Activated effector memory CD4-positive, alpha-beta T cell treated with Interleukin-2 at 50 U/mL for 16 hours (primary cell): Measurements from ENCODE around the gene TMEM255B.

Source experiments
- DNase-seq: peaks from one replicate; pipeline ENCODE4 v3.0.0-alpha.2; 2020

TMEM255B gene

DNA sequence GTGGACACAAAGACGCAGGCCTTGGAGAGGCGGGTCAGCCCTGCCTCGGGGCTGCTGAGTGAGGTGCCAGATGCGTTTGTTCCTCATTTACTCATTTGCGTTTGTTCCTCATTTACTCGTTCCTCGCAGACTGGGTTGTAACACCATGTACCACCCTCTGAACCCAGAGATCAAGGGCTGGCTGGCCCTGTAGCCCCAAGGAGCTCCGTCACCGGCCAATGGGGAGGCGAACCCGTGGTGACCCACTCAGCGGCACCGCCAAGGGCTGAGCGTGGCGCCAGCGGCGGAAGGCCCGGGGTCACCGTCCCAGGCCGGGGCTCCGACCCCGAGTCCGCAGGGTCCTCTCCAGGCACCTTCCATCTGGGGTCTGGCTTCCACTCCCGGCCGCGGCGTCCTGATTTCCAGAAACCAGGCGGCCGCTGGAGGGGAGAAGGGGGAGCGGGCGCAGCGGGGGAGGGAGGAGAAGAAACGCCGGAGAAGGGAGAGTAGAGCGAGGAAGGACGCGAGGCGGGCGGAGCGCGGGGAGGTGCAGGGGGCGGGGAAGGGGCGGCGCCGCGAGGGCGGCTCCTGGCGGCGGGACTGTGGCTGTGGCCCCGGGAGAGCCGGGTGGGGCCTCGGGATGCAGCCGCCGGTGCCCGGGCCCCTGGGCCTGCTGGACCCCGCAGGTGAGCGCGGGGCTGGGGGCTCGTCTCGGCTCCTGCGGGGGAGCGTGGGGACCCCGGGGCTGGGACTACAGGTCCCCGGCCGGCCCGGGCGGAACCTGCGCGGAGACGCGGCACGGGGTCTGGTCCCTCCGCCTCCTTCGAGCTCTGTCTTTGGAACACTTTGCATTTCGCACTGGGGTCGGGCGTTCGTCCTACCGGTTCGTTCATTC lies at the start of gene TMEM255B:
TSS of gene TMEM255B (plus strand) at position 576 of the 874 bp plus-strand sequence. CDS start at position 620, 44 bp downstream.
- peak; percentile 72 for DNase-seq

DNA sequence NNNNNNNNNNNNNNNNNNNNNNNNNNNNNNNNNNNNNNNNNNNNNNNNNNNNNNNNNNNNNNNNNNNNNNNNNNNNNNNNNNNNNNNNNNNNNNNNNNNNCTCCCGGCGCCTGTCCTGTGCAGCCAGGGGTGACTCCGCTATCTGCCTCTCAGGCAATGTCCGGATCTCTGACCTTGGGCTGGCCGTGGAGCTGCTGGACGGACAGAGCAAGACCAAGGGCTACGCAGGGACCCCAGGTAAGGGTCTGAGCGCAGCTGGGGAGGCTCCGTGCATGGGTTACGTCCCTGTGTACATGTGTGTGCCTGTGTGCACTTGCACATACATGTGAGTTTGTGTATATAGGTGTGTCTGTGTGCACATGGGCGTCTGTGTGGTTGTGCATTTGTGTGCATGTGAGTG lies 36.1 kb upstream of the TMEM255B start:
- DNase-seq: no peak

DNA sequence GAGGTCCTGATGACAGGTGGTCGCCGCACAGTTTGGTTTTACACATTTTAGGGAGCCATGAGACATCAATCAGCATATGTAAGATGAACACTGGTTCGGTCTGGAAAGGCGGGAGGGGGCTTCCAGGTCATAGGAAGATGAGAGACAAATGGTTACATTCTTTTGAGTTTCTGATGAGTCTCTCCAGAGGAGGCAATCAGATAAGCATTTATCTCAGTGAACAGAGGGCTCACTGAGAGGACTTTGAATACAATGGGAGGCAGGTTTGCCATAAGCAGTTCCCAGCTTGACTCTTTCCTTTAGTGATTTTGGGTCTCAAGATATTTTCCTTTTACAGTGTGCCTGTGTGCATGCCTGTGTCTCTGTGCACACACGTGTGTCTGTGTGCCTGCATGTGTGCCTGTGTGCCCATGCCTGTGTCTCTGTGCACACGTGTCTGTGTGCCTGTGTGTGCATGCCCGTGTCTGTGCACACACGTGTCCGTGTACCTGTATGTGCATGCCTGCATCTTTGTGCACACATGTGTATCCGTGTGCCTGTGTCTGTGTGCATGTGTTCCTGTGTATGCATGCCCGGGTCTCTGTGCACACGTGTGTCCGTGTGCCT lies 35.5 kb upstream of the TMEM255B start:
- DNase-seq: no peak

DNA sequence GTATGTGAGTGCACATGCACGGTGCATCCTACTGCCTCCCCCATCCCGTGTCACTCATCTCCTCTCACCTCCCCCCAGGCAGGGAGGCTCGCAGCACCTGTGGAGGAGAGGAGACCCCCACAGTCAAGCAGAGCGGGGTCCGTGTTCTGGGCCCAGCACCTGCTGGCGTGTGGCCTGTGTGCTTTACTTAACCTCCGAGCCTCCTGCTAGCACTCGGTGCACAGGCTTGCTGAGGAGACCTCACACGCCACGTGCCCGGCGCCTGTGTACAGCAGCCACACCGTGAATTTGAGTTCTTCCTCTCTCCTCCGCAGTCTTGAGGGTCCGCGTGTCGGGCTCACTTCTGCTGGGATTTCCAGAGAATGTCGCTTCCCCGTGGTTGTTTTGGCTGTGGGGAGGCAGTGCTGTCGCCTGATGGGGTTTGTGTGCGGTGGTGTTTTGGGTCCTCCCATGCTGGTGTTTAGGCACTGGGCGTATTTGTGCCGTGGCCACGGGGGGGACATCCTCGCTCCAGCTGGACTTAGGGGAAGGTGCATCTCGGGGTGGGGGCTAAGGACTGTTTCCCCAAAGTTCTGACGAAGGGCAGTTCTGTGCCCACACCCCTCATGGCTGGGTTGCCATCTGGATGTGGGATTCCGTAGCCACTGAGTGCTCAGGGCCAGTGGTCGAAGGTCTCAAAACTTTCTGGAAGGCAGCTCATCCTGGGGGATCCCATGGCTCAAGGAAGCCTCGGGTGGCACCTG lies 34.8 kb upstream of the TMEM255B start:
- no peak for DNase-seq

DNA sequence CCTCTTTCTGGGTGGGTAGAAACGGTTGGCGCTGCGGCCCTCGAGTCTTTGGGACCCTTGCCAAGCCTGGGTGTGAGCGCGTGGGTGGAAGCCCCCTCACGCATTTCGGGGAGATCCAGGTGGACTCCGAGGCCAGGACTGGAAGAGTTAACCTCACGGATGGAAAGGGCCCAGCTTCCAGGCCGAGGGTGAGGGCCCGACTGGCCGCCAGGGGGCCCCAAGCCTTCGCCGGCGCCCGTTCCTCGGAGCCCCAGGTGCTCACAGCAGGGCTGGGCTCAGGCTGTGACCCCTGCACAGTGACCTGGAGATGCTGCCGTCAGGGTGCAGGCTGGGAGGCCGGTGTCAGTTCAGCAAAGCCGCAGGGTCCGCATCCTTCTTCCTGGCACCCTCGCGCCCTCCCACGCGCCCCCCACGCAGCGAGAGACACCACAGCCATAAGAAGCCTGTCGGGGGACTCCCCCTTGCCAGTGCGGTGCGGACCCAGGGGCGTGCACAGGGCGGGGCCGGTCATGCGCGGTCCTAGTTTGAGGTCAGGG lies 34.2 kb upstream of the TMEM255B start:
- DNase-seq: peak; percentile 85

DNA sequence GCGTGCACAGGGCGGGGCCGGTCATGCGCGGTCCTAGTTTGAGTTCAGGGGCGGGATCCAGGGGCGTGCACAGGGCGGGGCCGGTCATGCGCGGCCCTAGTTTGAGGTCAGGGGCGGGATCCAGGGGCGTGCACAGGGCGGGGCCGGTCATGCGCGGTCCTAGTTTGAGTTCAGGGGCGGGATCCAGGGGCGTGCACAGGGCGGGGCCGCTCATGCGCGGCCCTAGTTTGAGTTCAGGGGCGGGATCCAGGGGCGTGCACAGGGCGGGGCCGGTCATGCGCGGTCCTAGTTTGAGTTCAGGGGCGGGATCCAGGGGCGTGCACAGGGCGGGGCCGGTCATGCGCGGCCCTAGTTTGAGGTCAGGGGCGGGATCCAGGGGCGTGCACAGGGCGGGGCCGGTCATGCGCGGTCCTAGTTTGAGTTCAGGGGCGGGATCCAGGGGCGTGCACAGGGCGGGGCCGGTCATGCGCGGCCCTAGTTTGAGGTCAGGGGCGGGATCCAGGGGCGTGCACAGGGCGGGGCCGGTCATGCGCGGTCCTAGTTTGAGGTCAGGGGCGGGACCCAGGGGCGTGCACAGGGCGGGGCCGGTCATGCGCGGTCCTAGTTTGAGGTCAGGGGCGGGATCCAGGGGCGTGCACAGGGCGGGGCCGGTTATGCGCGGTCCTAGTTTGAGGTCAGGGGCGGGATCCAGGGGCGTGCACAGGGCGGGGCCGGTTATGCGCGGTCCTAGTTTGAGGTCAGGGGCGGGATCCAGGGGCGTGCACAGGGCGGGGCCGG lies 33.5 kb upstream of the TMEM255B start:
- DNase-seq: peak; percentile 64

DNA sequence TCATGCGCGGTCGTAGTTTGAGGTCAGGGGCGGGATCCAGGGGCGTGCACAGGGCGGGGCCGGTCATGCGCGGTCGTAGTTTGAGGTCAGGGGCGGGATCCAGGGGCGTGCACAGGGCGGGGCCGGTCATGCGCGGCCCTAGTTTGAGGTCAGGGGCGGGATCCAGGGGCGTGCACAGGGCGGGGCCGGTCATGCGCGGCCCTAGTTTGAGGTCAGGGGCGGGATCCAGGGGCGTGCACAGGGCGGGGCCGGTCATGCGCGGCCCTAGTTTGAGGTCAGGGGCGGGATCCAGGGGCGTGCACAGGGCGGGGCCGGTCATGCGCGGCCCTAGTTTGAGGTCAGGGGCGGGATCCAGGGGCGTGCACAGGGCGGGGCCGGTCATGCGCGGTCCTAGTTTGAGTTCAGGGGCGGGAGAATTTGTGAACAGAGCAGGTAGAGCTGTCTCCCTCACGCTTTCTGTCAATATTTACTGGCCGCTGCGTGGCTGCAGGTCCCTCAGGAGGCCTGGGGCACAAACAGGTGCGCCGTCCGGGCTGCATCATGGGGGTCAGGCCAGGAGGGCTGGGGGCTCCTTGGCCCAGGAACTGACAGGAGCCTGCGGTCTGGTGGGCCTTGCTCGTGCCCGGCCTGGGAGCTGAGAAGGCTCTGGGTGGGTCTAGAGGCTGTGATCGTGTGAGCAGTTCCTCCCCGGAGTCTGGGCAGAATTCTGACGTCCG lies 32.8 kb upstream of the TMEM255B start:
- peak; percentile 39 for DNase-seq

DNA sequence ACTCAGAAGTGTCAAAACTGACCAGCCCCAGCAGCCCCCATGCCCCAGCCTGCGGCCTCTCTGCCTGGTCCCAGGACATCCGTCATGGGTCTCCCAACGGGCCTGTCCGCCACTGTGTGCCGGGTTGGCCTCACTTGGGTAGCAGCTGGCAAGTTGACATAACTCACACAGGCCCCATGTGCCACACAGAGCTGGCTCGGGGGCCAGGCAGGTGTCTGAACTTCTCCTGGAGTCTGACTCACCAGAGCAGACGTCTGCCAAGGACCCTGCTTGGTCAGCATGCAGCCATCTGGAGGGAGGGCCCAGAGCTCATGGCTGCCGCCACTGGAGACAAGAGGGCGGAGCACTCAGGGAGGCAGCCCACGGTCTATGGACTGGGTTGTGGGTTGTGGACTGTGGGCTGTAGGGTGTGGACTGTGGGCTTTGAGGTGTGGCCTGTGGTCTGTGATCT lies 32.0 kb upstream of the TMEM255B start:
- no peak for DNase-seq

DNA sequence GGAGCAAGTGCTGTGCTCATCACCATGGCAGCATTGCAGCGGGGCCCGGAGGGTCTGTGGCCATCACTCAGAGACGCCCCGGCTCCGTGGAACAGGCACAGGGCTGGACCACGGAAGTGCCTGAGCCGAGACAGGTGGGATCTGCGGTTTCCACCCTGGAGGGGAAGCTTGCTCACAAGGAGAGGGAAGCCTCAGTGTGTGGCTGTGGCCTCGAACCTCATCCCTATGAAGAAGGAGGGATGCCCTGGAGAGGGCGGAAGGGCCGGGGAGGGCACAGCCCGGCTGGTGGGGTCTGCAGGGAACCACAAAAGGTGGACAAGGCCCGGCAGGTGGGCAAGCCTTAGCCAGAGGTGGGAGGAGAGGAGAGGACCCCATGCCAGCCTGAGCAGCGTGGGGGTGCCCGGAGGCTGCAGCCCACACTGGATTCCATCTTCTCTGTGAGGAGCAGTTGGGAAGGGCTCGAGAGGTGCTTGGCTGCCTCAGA lies 30.4 kb upstream of the TMEM255B start:
- no peak for DNase-seq

DNA sequence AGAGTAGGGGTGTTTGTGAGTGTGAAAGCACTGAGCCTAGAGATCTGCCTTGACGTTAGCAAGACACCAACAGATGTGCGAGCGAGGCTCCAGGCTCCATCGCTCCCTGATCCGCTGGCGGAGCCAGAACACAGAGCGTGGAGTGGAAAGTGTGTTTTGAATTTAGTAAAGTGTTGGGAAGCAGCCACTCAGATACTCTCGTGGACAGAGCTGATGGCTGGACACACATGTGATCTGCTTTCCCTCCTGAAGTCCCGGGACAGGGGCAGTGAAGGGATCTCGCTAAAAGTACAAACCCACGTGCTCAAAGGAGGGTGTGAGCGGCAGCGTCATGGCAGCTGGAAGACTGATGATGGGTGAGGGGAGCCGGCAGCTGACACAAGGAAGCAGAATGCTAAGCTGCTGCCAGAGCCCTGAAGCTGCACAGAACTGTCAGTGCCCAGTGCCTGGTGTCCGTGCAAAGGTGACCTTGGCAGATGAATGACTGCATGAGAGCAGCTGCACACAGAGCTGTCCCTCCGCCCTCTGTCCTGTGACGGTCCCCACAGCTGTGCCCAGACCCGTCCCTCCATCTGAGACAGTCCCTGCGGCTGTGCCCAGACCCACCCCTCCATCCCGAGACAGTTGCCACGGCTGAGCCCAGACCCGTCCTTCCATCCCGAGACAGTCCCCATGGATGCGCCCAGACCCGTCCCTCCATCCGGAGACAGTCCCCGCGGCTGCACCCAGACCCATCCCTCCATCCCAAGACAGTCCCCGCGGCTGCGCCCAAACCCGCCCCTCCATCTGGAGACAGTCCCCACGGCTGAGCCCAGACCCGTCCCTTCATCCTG lies 29.6 kb upstream of the TMEM255B start:
- no peak for DNase-seq

DNA sequence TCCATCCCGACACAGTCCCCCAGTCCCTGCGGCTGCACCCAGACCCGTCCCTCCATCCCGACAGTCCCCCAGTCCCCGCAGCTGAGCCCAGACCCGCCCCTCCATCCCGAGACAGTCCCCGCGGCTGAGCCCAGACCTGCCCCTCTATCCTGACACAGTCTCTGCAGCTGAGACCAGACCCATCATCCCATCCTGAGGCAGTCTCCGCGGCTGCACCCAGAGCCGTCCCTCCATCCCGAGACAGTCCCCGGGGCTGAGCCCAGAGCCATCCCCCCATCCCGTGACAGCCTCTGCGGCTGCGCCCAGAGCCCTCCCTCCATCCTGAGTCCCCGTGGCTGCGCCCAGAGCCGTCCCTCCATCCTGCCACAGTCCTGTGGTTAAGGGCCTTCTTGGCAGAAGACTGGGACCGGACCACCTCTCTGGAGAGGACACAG lies 28.8 kb upstream of the TMEM255B start:
- DNase-seq: no peak

DNA sequence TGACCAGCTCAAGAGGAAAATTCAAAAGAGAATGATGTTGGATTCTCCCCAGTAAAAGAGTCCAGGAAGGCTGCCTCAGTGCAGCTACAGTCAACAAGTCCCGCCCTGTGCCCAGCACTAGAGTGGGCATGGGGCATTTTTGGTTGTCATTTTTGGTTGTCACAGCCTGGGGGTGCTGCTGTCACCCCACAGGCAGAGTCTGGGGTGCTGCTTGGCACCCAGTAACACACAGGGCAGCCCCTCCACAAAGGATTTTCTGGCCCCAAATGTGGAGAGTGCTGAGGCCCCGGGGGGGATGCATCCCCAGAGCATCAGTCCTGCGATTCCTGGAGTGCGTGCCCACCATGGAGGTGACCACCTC lies 28.2 kb upstream of the TMEM255B start:
- DNase-seq: no peak

DNA sequence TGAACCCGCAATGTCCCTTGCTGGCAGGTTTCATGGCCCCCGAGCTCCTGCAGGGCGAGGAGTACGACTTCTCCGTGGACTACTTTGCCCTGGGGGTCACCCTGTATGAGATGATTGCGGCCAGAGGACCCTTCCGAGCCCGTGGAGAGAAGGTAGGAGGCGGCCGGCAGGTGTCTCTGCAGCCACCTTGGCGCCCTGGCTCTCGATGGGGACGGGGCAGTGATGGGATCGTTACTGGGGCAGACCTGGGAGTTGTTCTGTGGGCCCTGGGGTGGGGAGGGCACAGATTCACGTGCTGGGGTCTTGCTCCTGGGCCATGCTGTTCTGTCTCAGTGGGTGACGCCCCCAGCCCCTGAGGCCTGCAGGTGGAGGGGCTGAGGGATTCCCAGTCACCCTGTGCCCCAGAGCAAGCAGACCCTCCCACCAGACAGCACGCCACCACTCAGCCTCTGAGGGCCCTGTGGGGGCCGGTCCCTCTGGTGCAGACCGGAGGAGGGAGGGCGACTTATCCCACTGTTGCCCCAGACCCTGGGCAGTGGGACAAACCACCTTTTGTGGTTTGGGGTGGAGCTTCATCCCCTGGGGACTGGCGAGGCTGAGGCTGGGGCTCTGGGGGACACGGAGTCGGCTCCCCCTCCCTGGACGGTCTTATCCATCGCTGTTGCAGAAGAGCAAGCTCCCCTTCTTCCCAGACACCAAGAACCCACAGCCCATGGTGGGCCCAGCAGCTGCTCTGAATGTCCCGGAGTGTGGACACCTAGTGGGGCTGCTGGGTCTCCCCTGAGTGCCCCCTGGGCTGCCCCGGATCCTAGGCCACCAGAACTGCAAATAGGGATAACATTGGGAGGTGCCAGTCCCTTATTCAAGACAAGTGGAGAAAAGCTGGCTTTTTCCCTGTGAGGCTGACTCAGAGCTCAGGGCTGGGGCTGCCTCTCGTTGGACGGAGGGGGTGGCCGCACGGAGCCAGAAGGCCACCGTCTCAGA lies 27.5 kb upstream of the TMEM255B start:
- DNase-seq: no peak

DNA sequence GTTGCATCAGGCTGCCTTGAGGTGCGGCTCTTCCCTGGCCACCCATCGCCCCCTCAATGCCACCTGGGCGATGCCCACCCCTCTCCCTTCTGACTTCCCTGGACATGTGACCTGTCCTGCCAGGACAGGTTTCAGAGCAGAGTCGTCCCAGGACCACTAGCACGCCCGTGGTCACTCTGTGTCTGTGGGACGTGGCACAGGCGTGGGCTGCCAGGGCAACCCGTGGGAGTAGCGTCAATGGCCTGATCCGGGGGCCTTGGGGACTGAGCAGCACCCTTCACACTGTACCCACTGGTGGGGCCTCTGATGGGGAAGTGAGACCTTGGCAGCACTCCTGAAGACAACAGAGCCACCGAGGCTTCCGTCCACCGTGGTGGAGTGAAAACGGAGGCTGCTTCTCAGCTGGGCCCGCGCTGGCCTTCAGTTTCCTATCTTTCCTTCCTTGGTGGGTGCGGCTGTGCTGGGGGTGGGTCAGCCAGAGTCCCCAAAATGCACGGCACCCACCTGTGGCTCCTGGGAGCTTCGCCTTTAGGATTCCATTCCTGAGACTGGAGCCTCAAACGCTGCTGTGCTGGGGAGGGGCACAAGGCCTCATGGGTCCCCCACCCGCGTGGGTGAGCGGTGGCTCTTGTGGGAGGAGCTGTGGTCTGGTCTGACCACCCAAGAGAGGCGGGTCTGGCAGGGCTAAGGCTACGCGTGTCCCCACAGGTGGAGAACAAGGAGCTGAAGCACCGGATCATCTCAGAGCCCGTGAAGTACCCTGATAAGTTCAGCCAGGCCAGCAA lies 26.7 kb upstream of the TMEM255B start:
- no peak for DNase-seq

DNA sequence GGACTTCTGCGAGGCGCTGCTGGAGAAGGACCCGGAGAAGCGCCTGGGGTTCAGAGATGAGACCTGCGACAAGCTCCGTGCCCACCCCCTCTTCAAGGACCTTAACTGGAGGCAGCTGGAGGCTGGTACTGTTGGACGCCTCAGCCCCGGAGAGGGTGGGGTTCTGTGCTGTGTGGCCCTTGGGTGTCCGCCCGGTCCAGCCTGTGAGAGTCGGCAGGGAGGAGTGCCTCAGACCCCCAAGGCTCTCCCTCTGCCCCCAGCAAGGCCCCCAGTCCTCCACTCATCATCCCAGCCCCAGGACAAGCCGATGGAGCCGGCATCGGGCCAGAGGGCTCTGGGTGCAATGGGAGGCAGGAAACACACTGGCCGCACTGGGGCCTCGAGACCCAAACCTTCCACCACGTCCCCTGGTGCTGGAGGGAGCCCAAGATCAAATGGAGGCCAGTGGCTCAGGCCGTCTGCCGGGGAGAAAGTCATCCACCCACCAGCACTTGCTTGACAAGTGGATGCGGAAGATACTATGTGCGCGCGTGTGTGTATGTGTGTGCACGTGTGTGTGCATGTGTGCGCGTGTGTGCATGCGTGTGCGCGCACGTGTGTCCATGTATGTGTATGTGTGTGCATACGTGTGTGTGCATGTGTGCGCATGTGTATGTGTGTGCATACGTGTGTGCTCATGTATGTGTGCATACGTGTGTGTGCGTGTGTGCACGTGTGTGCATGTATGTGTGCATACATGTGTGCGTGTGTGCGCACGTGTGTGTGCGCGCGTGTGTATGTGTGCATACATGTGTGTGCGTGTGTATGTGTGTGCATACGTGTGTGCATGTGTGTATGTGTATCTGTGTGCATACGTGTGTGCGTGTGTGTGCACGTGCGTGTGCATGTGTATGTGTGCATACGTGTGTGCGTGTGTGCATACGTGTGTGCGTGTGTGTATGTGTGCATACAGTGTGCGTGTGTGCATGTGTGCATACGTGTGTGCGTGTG lies 25.8 kb upstream of the TMEM255B start:
- no peak for DNase-seq

DNA sequence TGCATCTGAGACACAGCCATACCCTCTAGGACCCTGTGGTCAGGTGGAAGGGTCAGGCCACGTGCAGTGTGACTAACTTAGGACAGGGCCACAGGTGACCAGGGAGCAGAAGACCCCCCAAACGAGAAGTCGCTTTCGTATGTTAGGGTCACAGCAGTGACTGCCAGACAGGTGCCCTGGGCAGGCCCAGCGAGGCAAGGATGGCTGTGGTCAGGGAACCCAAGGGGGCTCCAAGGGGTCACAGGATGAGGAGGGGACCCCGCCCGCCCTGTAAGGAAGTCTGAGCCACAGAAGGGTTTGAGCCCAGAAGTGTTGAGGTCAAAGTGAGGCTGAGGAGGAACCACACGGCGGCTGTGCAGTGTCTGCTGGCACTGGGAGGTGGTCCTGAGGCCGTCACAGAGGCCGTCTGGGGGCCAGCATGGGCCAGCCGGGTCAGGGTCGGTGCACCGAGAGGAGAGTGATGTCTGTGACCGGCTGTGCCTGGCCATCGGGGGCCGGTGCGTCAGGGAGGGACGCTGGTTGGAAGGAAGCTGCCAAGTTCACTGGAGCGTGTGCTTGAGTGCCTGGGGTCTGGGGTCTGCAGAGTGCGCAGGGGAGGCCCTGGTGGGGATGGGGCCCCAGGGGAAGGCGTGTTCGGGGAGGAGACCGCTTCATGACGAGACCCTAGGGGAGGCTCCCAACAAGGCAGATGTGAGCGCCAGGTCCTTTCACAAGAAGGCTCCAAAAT lies 24.8 kb upstream of the TMEM255B start:
- DNase-seq: no peak

DNA sequence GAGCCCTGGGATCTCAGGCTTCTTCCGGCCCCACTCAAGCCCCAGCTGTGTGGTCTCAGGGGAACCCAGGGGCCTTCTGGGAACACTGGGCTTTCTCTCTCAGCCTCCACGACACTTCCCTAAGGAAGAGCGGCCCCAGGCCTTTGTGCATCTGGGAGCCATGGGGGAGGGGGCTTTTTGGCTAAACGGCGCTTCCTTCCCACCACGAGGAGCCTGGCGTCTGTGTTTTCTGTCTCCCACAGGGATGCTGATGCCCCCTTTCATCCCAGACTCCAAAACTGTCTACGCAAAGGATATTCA lies 24.2 kb upstream of the TMEM255B start:
- no peak for DNase-seq
